HepG2 (cell line): ENCODE results near the gene SNAPIN. TPM values are rescaled to one million over a fixed set of nuclear protein-coding genes. Genes with fewer than 3 reads are reported as not detected.
A peak's percentile ranks its signal among the peaks of the same experiment; 100 is the strongest.

Experiments used
- ASH2L ChIP-seq: fragments of 300-600, 200-600 bp; sonication (generic); IDR thresholded peaks from 2 replicates; pipeline ENCODE4 v1.7.0; 2017; ENCODE audit warnings: low read depth, mild to moderate bottlenecking, moderate library complexity, mixed read lengths, low read length; ENCODE audit not compliant: insufficient read length
- HCFC1 ChIP-seq: fragments of 150-350 bp; IDR thresholded peaks from 2 replicates; pipeline ENCODE4 v1.6.1; 2014; ENCODE audit warnings: low read depth, low read length
- HMGA1 ChIP-seq: sonication (generic); formaldehyde crosslinking; conservative IDR thresholded peaks from 2 replicates; pipeline ENCODE4 v1.4.0; 2020; ENCODE audit warnings: missing genetic modification reagents
- KDM4B ChIP-seq: sonication (generic); formaldehyde crosslinking; IDR thresholded peaks from 2 replicates; pipeline ENCODE4 v1.4.0; 2020; ENCODE audit warnings: missing genetic modification reagents
- KLF13 ChIP-seq: sonication (generic); formaldehyde crosslinking; IDR thresholded peaks from 2 replicates; pipeline ENCODE4 v1.4.0; 2020; ENCODE audit warnings: mild to moderate bottlenecking, missing genetic modification reagents
- MEF2D ChIP-seq: sonication (generic); formaldehyde crosslinking; IDR thresholded peaks from 2 replicates; pipeline ENCODE4 v1.5.1; 2020; ENCODE audit warnings: mild to moderate bottlenecking, missing genetic modification reagents
- NFATC3 ChIP-seq: sonication (generic); formaldehyde crosslinking; IDR thresholded peaks from 2 replicates; pipeline ENCODE4 v1.5.1; 2020; ENCODE audit warnings: mild to moderate bottlenecking, missing genetic modification reagents
- SMYD3 ChIP-seq: sonication (generic); formaldehyde crosslinking; IDR thresholded peaks from 2 replicates; pipeline ENCODE4 v1.8.1; 2023; ENCODE audit warnings: mild to moderate bottlenecking, missing genetic modification reagents
- SP5 ChIP-seq: IDR thresholded peaks from 2 replicates; pipeline ENCODE4 v1.6.1; 2016; ENCODE audit warnings: low read depth, borderline replicate concordance
- TFE3 ChIP-seq: IDR thresholded peaks from 2 replicates; pipeline ENCODE4 v1.6.1; 2016
- ZBTB3 ChIP-seq: sonication (generic); formaldehyde crosslinking; IDR thresholded peaks from 2 replicates; pipeline ENCODE4 v1.4.0; 2020; ENCODE audit warnings: low read depth, mild to moderate bottlenecking, moderate library complexity, missing genetic modification reagents, borderline replicate concordance
- ZNF446 ChIP-seq: sonication (generic); formaldehyde crosslinking; IDR thresholded peaks from 2 replicates; pipeline ENCODE4 v1.5.0; 2020; ENCODE audit warnings: mild to moderate bottlenecking, missing genetic modification reagents
- ZNF451 ChIP-seq: sonication (generic); formaldehyde crosslinking; IDR thresholded peaks from 2 replicates; pipeline ENCODE4 v1.5.0; 2020; ENCODE audit warnings: mild to moderate bottlenecking, missing genetic modification reagents
- ZNF609 ChIP-seq: sonication (generic); formaldehyde crosslinking; IDR thresholded peaks from 2 replicates; pipeline ENCODE4 v1.4.0; 2020; ENCODE audit warnings: mild to moderate bottlenecking, missing genetic modification reagents, borderline replicate concordance
- ZNF792 ChIP-seq: IDR thresholded peaks from 2 replicates; pipeline ENCODE4 v1.6.1; 2016
- polyA plus RNA-seq, 8 experiments: library from polyadenylated mRNA; depleted of rRNA in 3 of 8; stranded (reverse) in 7 of 8; unstranded in 1 of 8; fragments of >200 nt; fragmentation: Illumina TruSeq in 4 of 8; extraction: Trizol in 4 of 8; gene quantifications; 2 replicates each; pipeline versions ENCODE4 v1.2.1 to v1.2.3, GENCODE V29; 2011 to 2016; ENCODE audit warnings: low read depth in 4 of 8, missing spikeins in 1 of 8, mixed read lengths in 1 of 8; ENCODE audit not compliant: insufficient read depth in 1 of 8
- total RNA-seq, 5 experiments: library from RNA; depleted of rRNA; stranded (reverse); fragments of >200 nt; fragmentation: Illumina TruSeq; extraction: Trizol; gene quantifications; 2 replicates each; pipeline ENCODE4 v1.2.3, GENCODE V29; 2016; ENCODE audit warnings: low read depth in 1 of 5
- TF ChIP-seq, protein P1 (sequence below): sonication (generic); formaldehyde crosslinking; IDR thresholded peaks from 2 replicates; pipeline ENCODE4; 2020; ENCODE audit warnings: missing genetic modification reagents, mild to moderate bottlenecking, borderline replicate concordance
- TF ChIP-seq, protein P2 (sequence below): sonication (generic); formaldehyde crosslinking; IDR thresholded peaks from 2 replicates; pipeline ENCODE4 v1.5.0; 2020; ENCODE audit warnings: missing genetic modification reagents
- TF ChIP-seq, protein P3 (sequence below): sonication (generic); formaldehyde crosslinking; IDR thresholded peaks from 2 replicates; pipeline ENCODE4 v1.4.0; 2020; ENCODE audit warnings: missing genetic modification reagents, low read depth, mild to moderate bottlenecking, borderline replicate concordance

Gene SNAPIN
- total and polyA plus RNA-seq, 2 of the 13 experiments (the other 11 are each of a cell fraction or from before 2014, with no cell fraction given) = 23.9 to 25.7 TPM

- TF ChIP-seq, protein P1, sequence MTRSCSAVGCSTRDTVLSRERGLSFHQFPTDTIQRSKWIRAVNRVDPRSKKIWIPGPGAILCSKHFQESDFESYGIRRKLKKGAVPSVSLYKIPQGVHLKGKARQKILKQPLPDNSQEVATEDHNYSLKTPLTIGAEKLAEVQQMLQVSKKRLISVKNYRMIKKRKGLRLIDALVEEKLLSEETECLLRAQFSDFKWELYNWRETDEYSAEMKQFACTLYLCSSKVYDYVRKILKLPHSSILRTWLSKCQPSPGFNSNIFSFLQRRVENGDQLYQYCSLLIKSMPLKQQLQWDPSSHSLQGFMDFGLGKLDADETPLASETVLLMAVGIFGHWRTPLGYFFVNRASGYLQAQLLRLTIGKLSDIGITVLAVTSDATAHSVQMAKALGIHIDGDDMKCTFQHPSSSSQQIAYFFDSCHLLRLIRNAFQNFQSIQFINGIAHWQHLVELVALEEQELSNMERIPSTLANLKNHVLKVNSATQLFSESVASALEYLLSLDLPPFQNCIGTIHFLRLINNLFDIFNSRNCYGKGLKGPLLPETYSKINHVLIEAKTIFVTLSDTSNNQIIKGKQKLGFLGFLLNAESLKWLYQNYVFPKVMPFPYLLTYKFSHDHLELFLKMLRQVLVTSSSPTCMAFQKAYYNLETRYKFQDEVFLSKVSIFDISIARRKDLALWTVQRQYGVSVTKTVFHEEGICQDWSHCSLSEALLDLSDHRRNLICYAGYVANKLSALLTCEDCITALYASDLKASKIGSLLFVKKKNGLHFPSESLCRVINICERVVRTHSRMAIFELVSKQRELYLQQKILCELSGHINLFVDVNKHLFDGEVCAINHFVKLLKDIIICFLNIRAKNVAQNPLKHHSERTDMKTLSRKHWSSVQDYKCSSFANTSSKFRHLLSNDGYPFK (CRISPR knock-in tag) = 0 out of 2 replicates have a peak, but pooled peaks have one; percentile 62
- TF ChIP-seq KDM4B (CRISPR knock-in tag) = no peak
- TF ChIP-seq ZNF446 (CRISPR knock-in tag) = no peak
- no peak for TF ChIP-seq ASH2L
- no peak for TF ChIP-seq ZNF609
- TF ChIP-seq, protein P2, sequence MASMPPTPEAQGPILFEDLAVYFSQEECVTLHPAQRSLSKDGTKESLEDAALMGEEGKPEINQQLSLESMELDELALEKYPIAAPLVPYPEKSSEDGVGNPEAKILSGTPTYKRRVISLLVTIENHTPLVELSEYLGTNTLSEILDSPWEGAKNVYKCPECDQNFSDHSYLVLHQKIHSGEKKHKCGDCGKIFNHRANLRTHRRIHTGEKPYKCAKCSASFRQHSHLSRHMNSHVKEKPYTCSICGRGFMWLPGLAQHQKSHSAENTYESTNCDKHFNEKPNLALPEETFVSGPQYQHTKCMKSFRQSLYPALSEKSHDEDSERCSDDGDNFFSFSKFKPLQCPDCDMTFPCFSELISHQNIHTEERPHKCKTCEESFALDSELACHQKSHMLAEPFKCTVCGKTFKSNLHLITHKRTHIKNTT (CRISPR knock-in tag) = no peak
- TF ChIP-seq, protein P3, sequence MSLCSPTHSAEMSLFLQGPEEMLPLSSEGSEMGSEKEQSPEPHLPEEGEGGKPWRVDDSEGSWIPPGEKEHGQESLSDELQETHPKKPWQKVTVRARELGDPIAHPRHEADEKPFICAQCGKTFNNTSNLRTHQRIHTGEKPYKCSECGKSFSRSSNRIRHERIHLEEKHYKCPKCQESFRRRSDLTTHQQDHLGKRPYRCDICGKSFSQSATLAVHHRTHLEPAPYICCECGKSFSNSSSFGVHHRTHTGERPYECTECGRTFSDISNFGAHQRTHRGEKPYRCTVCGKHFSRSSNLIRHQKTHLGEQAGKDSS = no peak
- TF ChIP-seq TFE3 (CRISPR knock-in tag) = no peak
- no peak for TF ChIP-seq MEF2D (CRISPR knock-in tag)
- TF ChIP-seq ZNF451 (CRISPR knock-in tag) = no peak
- TF ChIP-seq SP5 = no peak
- no peak for TF ChIP-seq NFATC3
- TF ChIP-seq ZNF792 (CRISPR knock-in tag) = no peak
- TF ChIP-seq SMYD3 (CRISPR knock-in tag) = 0 out of 2 replicates have a peak, but pooled peaks have one; percentile 8
- TF ChIP-seq ZBTB3 (CRISPR knock-in tag) = peak; percentile 68; the same call in 1 of the 2 replicates
- TF ChIP-seq KLF13 (CRISPR knock-in tag) = no peak
- no peak for TF ChIP-seq HMGA1 (CRISPR knock-in tag)
- TF ChIP-seq HCFC1 = no peak
Measured at GRCh38 chr1:153670257-153670858, 11.9 kb downstream of the SNAPIN start (continued).
